H1 (cell line): ENCODE results near the gene GRM4. TPM values are rescaled to one million over a fixed set of nuclear protein-coding genes. Genes with fewer than 3 reads are reported as not detected.
A peak's percentile ranks its signal among the peaks of the same experiment; 100 is the strongest.

Experiments
- CTCF ChIA-PET: fragments of 300-600 bp; sonication (Branson Sonifier 250); formaldehyde crosslinking; loops from one replicate; lab custom pipeline; 2021; ENCODE audit not compliant: partially characterized antibody; lab: Charles Lee
- POLR2A ChIA-PET: fragments of 300-600 bp; sonication (Branson Sonifier 250); formaldehyde crosslinking; loops from one replicate; lab custom pipeline; 2021; ENCODE audit warnings: inconsistent platforms; ENCODE audit not compliant: partially characterized antibody; lab: Charles Lee
- DNase-seq, 2 experiments: peaks; one replicate each; pipeline versions ENCODE4 v3.0.0 to v3.0.0-alpha.2; 2010 to 2022; ENCODE audit warnings: low spot score in 2 of 2, low read depth in 1 of 2, mixed read lengths in 1 of 2
- FAIRE-seq: peaks from 2 replicates; lab custom pipeline; 2011; peaks lifted over from hg19 to GRCh38; lab: Jason Lieb, UNC
- H2AFZ ChIP-seq: 2 replicates; pipeline ENCODE4 v1.8.1; 2012; ENCODE audit warnings: low read length, inconsistent platforms
- H2AK5ac ChIP-seq: 2 replicates; pipeline ENCODE4 v1.6.1; 2013; ENCODE audit warnings: low read depth, low read length
- H2BK120ac ChIP-seq: replicated peaks from 2 replicates; pipeline ENCODE3; 2013; ENCODE audit warnings: low read depth, low read length, inconsistent platforms
- H2BK12ac ChIP-seq: 2 replicates; pipeline ENCODE4 v1.6.1; 2013; ENCODE audit warnings: low read depth, low read length
- H2BK15ac ChIP-seq: 2 replicates; pipeline ENCODE4 v1.6.1; 2013; ENCODE audit warnings: low read length
- H2BK20ac ChIP-seq: 2 replicates; pipeline ENCODE4 v1.6.1; 2013; ENCODE audit warnings: low read length
- H2BK5ac ChIP-seq: 2 replicates; pipeline ENCODE4 v1.6.1; 2013; ENCODE audit warnings: low read depth, low read length
- H3K14ac ChIP-seq: 2 replicates; pipeline ENCODE4 v1.6.1; 2013; ENCODE audit warnings: inconsistent platforms; ENCODE audit not compliant: insufficient read length
- H3K18ac ChIP-seq: 2 replicates; pipeline ENCODE4 v1.6.1; 2013; ENCODE audit warnings: low read length; ENCODE audit errors: extremely low read depth
- H3K23ac ChIP-seq: 2 replicates; pipeline ENCODE4 v1.6.1; 2013; ENCODE audit warnings: inconsistent platforms; ENCODE audit not compliant: insufficient read length
- H3K23me2 ChIP-seq: 2 replicates; pipeline ENCODE4 v1.6.1; 2013; ENCODE audit warnings: low read depth, low read length
- H3K27ac ChIP-seq: 2 replicates; pipeline ENCODE4 v1.6.1; 2011; ENCODE audit warnings: low read depth, low read length, inconsistent platforms
- H3K27me3 ChIP-seq, 4 experiments: replicated peaks in 1 of 4; 1 replicate in 1 of 4; 2 replicates in 3 of 4; pipeline versions ENCODE4 v1.6.1 to v1.8.1; 2011 to 2013; ENCODE audit warnings: low read length in 3 of 4, mild to moderate bottlenecking in 3 of 4, inconsistent platforms in 2 of 4, mixed read lengths in 2 of 4, moderate library complexity in 1 of 4; ENCODE audit not compliant: control insufficient read depth in 3 of 4, insufficient read depth in 3 of 4; ENCODE audit errors: extremely low read depth in 1 of 4
- H3K36me3 ChIP-seq, 4 experiments: 2 replicates each; pipeline versions ENCODE4 v1.6.1 to v1.8.1; 2011 to 2013; ENCODE audit warnings: mild to moderate bottlenecking in 4 of 4, low read length in 3 of 4, moderate library complexity in 2 of 4, control low read depth in 1 of 4, inconsistent platforms in 1 of 4; ENCODE audit not compliant: insufficient read depth in 4 of 4, control insufficient read depth in 2 of 4
- H3K4ac ChIP-seq: replicated peaks from 2 replicates; pipeline ENCODE3; 2013; ENCODE audit warnings: low read length, low read depth, mixed read lengths, inconsistent platforms; ENCODE audit not compliant: insufficient read length
- H3K4me1 ChIP-seq, 4 experiments: replicated peaks in 1 of 4; 1 replicate in 1 of 4; 2 replicates in 3 of 4; pipeline versions ENCODE4 v1.6.1 to v1.8.1; 2011 to 2013; ENCODE audit warnings: low read length in 3 of 4, inconsistent platforms in 2 of 4, mixed read lengths in 1 of 4; ENCODE audit not compliant: insufficient read depth in 4 of 4, control insufficient read depth in 3 of 4
- H3K4me2 ChIP-seq, 2 experiments: 2 replicates each; pipeline versions ENCODE4 v1.6.1 to v1.8.1; 2011 to 2013; ENCODE audit warnings: low read depth in 2 of 2, low read length in 2 of 2, control low read depth in 1 of 2, inconsistent platforms in 1 of 2, mild to moderate bottlenecking in 1 of 2; ENCODE audit not compliant: insufficient read depth in 1 of 2
- H3K4me3 ChIP-seq, 4 experiments: fragments of 200-600, 300-600 bp in 1 of 4; sonication (generic), shearing (Covaris generic), sonication (Bioruptor Twin) in 1 of 4; 2 replicates each; pipeline versions ENCODE4 v1.5.1 to v1.8.1; 2011 to 2016; ENCODE audit warnings: low read length in 4 of 4, low read depth in 3 of 4, control low read depth in 2 of 4, inconsistent platforms in 2 of 4, mild to moderate bottlenecking in 2 of 4, mixed read lengths in 1 of 4, moderate library complexity in 1 of 4; ENCODE audit not compliant: insufficient read depth in 2 of 4; ENCODE audit errors: extremely low read depth in 1 of 4
- H3K56ac ChIP-seq: replicated peaks from 2 replicates; pipeline ENCODE3; 2013; ENCODE audit warnings: low read depth, mild to moderate bottlenecking, mixed read lengths, low read length, inconsistent platforms; ENCODE audit not compliant: insufficient read length
- H3K79me1 ChIP-seq: 2 replicates; pipeline ENCODE4 v1.6.1; 2013; ENCODE audit warnings: low read depth, low read length, control low read depth
- H3K79me2 ChIP-seq, 2 experiments: 2 replicates each; pipeline versions ENCODE4 v1.6.1 to v1.8.1; 2012 to 2013; ENCODE audit warnings: low read length in 2 of 2, mild to moderate bottlenecking in 2 of 2, inconsistent platforms in 1 of 2; ENCODE audit not compliant: insufficient read depth in 2 of 2, control insufficient read depth in 1 of 2
- H3K9ac ChIP-seq, 4 experiments: replicated peaks in 1 of 4; 1 replicate in 1 of 4; 2 replicates in 3 of 4; pipeline versions ENCODE4 v1.6.1 to v1.8.1; 2011 to 2013; ENCODE audit warnings: low read depth in 3 of 4, low read length in 3 of 4, control low read depth in 2 of 4, mild to moderate bottlenecking in 2 of 4, moderate library complexity in 2 of 4, inconsistent platforms in 1 of 4; ENCODE audit errors: extremely low read depth in 1 of 4
- H3K9me3 ChIP-seq, 2 experiments: 2 replicates each; pipeline versions ENCODE4 v1.6.1 to v1.8.1; 2012 to 2013; ENCODE audit warnings: mild to moderate bottlenecking in 2 of 2, moderate library complexity in 2 of 2, control low read depth in 1 of 2, inconsistent platforms in 1 of 2, low read depth in 1 of 2, low read length in 1 of 2, mixed read lengths in 1 of 2; ENCODE audit not compliant: insufficient read depth in 2 of 2
- H4K20me1 ChIP-seq, 2 experiments: replicated peaks in 1 of 2; 2 replicates each; pipeline versions ENCODE3 to v1.8.1; 2011 to 2013; ENCODE audit warnings: inconsistent platforms in 2 of 2, low read length in 2 of 2, mild to moderate bottlenecking in 1 of 2; ENCODE audit not compliant: insufficient read depth in 2 of 2, control insufficient read depth in 1 of 2
- H4K5ac ChIP-seq: 2 replicates; pipeline ENCODE4 v1.6.1; 2013; ENCODE audit warnings: low read length, low read depth, mixed read lengths, inconsistent platforms; ENCODE audit not compliant: insufficient read length
- H4K8ac ChIP-seq: 2 replicates; pipeline ENCODE4 v1.8.0; 2013; ENCODE audit warnings: mild to moderate bottlenecking, moderate library complexity, low read length, inconsistent platforms; ENCODE audit not compliant: insufficient read depth; ENCODE audit errors: extremely low read depth
- H4K91ac ChIP-seq: replicated peaks from 2 replicates; pipeline ENCODE3; 2013; ENCODE audit warnings: low read length, mixed read lengths, inconsistent platforms; ENCODE audit not compliant: insufficient read length
- CREB1 ChIP-seq: IDR thresholded peaks from 2 replicates; pipeline ENCODE4 v1.6.1; 2012; ENCODE audit warnings: inconsistent platforms
- HDAC2 ChIP-seq, 2 experiments: fragments of 300-600 bp in 1 of 2; sonication (generic) in 1 of 2; IDR thresholded peaks; 2 replicates each; pipeline ENCODE4 v1.6.1; 2011 to 2012; ENCODE audit warnings: low read depth in 2 of 2, low read length in 2 of 2, mild to moderate bottlenecking in 2 of 2, moderate library complexity in 2 of 2, borderline replicate concordance in 1 of 2, inconsistent platforms in 1 of 2
- RAD21 ChIP-seq, 2 experiments: IDR thresholded peaks in 1 of 2; conservative IDR thresholded peaks in 1 of 2; 2 replicates each; pipeline ENCODE4 v1.6.1; 2011; ENCODE audit warnings: low read depth in 2 of 2, low read length in 2 of 2, improper control_type of control experiment in 1 of 2, inconsistent platforms in 1 of 2, mild to moderate bottlenecking in 1 of 2, moderate library complexity in 1 of 2
- RFX5 ChIP-seq: IDR thresholded peaks from 2 replicates; pipeline ENCODE4 v1.6.1; 2011; ENCODE audit warnings: low read depth, low read length, improper control_type of control experiment, borderline replicate concordance
- WGBS, 2 experiments: shearing (Covaris generic) in 1 of 2; methylation state at CpG; one replicate each; pipeline versions ENCODE4 v1.1.6 to v1.1.7; 2013 to 2015; ENCODE audit warnings: low lambda C conversion rate in 2 of 2, mixed read lengths in 2 of 2, inconsistent platforms in 1 of 2, low coverage in 1 of 2, missing lambda C conversion rate in 1 of 2; ENCODE audit not compliant: insufficient replicate concordance in 2 of 2, insufficient coverage in 1 of 2, insufficient read length in 1 of 2; ENCODE audit errors: extremely low coverage in 1 of 2, missing lambda C conversion rate in 1 of 2; 5-methylcytosine and 5-hydroxymethylcytosine counted together
- polyA plus RNA-seq, 7 experiments: library from polyadenylated mRNA; depleted of rRNA in 3 of 7; stranded (reverse) in 5 of 7; unstranded in 2 of 7; fragments of >200 nt in 5 of 7; fragments of 200-250 nt in 2 of 7; gene quantifications; 1 replicate in 5 of 7; 2 replicates in 1 of 7; 4 replicates in 1 of 7; pipeline versions ENCODE4 v1.2.1 to v1.2.3, GENCODE V29; 2011 to 2013; ENCODE audit warnings: missing spikeins in 2 of 7, mixed read lengths in 2 of 7
- total RNA-seq: library from RNA; stranded (reverse); fragmentation: NEBNext Ultra II Directional; extraction: Animal tissue kit (Norgen Biotek cat#: 25700); gene quantifications from 2 replicates; pipeline ENCODE4 v1.2.1, GENCODE V29; 2021

The GRM4 gene
- total and polyA plus RNA-seq, 2 of the 8 experiments (the other 6 are each of a cell fraction or from before 2014, with no cell fraction given) = 19.6 to 21.5 TPM

- Histone ChIP-seq H2BK20ac (no peak overlapping the region), H3K4me2 (no peak overlapping the region; a peak in 1 of 4 replicates), H2BK120ac (no peak overlapping the region), H3K23ac (no peak overlapping the region), H4K91ac (no peak overlapping the region), H3K27me3 (peaks cover 0 to 2% (median 0%) of the 10 kb centered on the region in 4 experiments; a peak in 1 of 7 replicates), H3K9me3 (no peaks in the 10 kb centered on the region), H3K4ac (no peak overlapping the region), H4K20me1 (peaks cover 0 to 2% of the 10 kb centered on the region in 2 experiments), H3K14ac (no peak overlapping the region), H2BK15ac (no peak overlapping the region), H2BK12ac (no peak overlapping the region), H3K4me1 (peaks cover 6 to 22% (median 11%) of the 10 kb centered on the region in 4 experiments), H3K56ac (no peak overlapping the region), H3K36me3 (no peaks in the 10 kb centered on the region), H2AFZ (no peak overlapping the region), H3K18ac (no peak overlapping the region; the same call in 1 of the 2 replicates), H3K4me3 (no peak overlapping the region), H2AK5ac (no peak overlapping the region), H3K79me2 (no peaks in the 10 kb centered on the region), H3K9ac (no peak overlapping the region), H3K79me1 (no peaks in the 10 kb centered on the region), H3K23me2 (no peaks in the 10 kb centered on the region), H4K5ac (no peak overlapping the region), H4K8ac (no peak overlapping the region), H2BK5ac (no peak overlapping the region), H3K27ac (no peak overlapping the region)
- TF ChIP-seq RAD21 (IDR thresholded peaks at IDR 0.05 in 1 of 2, conservative IDR thresholded peaks at IDR 0.05 in 1 of 2; ENCODE audit: low read depth in 2 of 2, low read length in 2 of 2) (peak; percentile 8 to 18; a peak in 2 of 4 replicates), CREB1 (no peak), HDAC2 (IDR thresholded peaks at IDR 0.05; ENCODE audit: borderline replicate concordance in 1 of 2, low read depth in 2 of 2, low read length in 2 of 2) (no peak), RFX5 (no peak)
- ChIA-PET CTCF (interaction anchor here (0.7 to 5.2 kb wide), 31 partner anchors 8 to 498 kb away, joined by 3 to 120 read pairs (median 5); partner anchors contain the start of gene GRM4), POLR2A (interaction anchor here (0.7 to 1.4 kb wide), 3 partner anchors 26 to 102 kb away, joined by 3 to 4 read pairs (median 3); no protein-coding TSS in a partner anchor)
- FAIRE-seq (no peak), DNase-seq (no peak)
- WGBS, 2 experiments = 69% methylated on average over 8 of the region's 8 CpGs; no CpG with 5 or more reads in 1 of the 2 experiments
Measured at GRCh38 chr6:34053721-34054120, 92.2 kb downstream of the GRM4 start.
